Fibroblast of peridontal ligament (primary cell): Measurements from ENCODE around the gene DENND10.
"Not testable (repeated sequence)": the region's sequence is repeated elsewhere in the genome, so short reads cannot be mapped to it uniquely, and the experiment has no call there.

Experiments
- DNase-seq: peaks from one replicate; pipeline ENCODE4 v3.0.0-alpha.2; 2010; ENCODE audit errors: extremely low read depth

The DENND10 gene

GRCh38 chr10:119132521-119133345 lies 28.8 kb downstream of the DENND10 start:
- DNase-seq, result no peak

- no peak for DNase-seq
These were observed 30.0 kb downstream of the DENND10 start for GRCh38 chr10:119133949-119134348.

- peak; percentile 93 for DNase-seq
These were observed 31.6 kb downstream of the DENND10 start for GRCh38 chr10:119135513-119135881.

GRCh38 chr10:119136084-119136483 lies 32.2 kb downstream of the DENND10 start:
- peak; percentile 76 for DNase-seq

GRCh38 chr10:119137878-119138277 lies 34.0 kb downstream of the DENND10 start:
- DNase-seq, result not testable (repeated sequence)

- DNase-seq, result peak; percentile 57
These were observed 34.7 kb downstream of the DENND10 start for GRCh38 chr10:119138346-119139306.

- DNase-seq, result peak; percentile 17
These were observed 35.7 kb downstream of the DENND10 start for GRCh38 chr10:119139464-119140067.

- DNase-seq, result no peak
These were observed 36.8 kb downstream of the DENND10 start for GRCh38 chr10:119140603-119141245.

GRCh38 chr10:119143657-119144056 lies 39.7 kb downstream of the DENND10 start:
- DNase-seq, result no peak

- no peak for DNase-seq
These were observed 45.2 kb downstream of the DENND10 start for GRCh38 chr10:119149157-119149556.

- no peak for DNase-seq
These were observed 45.8 kb downstream of the DENND10 start for GRCh38 chr10:119149729-119150128.

- DNase-seq, result not testable (repeated sequence)
These were observed 47.7 kb downstream of the DENND10 start for GRCh38 chr10:119151601-119152000.

GRCh38 chr10:119153041-119153440 lies 49.1 kb downstream of the DENND10 start:
- no peak for DNase-seq

- DNase-seq, result no peak
These were observed 49.7 kb downstream of the DENND10 start for GRCh38 chr10:119153661-119154060.

GRCh38 chr10:119159332-119159731 lies 55.4 kb downstream of the DENND10 start:
- DNase-seq, result no peak

GRCh38 chr10:119161680-119162451 lies 58.0 kb downstream of the DENND10 start:
- DNase-seq, result no peak

GRCh38 chr10:119162452-119163092 lies 58.7 kb downstream of the DENND10 start:
- DNase-seq, result no peak

GRCh38 chr10:119165171-119166117 lies 61.5 kb downstream of the DENND10 start, which contains the start of gene SFXN4:
SFXN4 (minus strand) TSS chr10:119165714; CDS start chr10:119165647, 67 bp downstream.
- DNase-seq, result peak; percentile 29

GRCh38 chr10:119166118-119166500 lies 62.2 kb downstream of the DENND10 start:
- DNase-seq, result no peak
